ENCODE measurements around the gene KHDC1.
"Not testable (repeated sequence)": the region's sequence is repeated elsewhere in the genome, so short reads cannot be mapped to it uniquely, and the experiment has no call there.

Gene KHDC1

GRCh38 chr6:73248192-73248903, 14.6 kb downstream of the KHDC1 start:
- no peak for DNase-seq

- DNase-seq: no peak
Measured at GRCh38 chr6:73242001-73242400, 21.0 kb downstream of the KHDC1 start.

- no peak for DNase-seq
Measured at GRCh38 chr6:73240730-73241129, 22.3 kb downstream of the KHDC1 start.

- peak; percentile 91 for DNase-seq
Measured at GRCh38 chr6:73236144-73236750, 26.7 kb downstream of the KHDC1 start.

- DNase-seq: peak; percentile 56
Measured at GRCh38 chr6:73234733-73235132, 28.3 kb downstream of the KHDC1 start.

- DNase-seq: peak; percentile 12
Measured at GRCh38 chr6:73233971-73234370, 29.0 kb downstream of the KHDC1 start.

- DNase-seq: no peak
Measured at GRCh38 chr6:73233048-73233447, 29.9 kb downstream of the KHDC1 start.

GRCh38 chr6:73231986-73232391, 31.0 kb downstream of the KHDC1 start:
- peak; percentile 5 for DNase-seq

GRCh38 chr6:73227606-73228255, 35.3 kb downstream of the KHDC1 start:
- no peak for DNase-seq

- no peak for DNase-seq
Measured at GRCh38 chr6:73225396-73225795, 37.6 kb downstream of the KHDC1 start, which contains the start of gene KHDC1L. TSS of gene KHDC1L (minus strand) at chr6:73225496. CDS start at chr6:73225408, 88 bp downstream.

GRCh38 chr6:73216859-73217258, 46.1 kb downstream of the KHDC1 start:
- no peak for DNase-seq

- DNase-seq: no peak
Measured at GRCh38 chr6:73209117-73209516, 53.9 kb downstream of the KHDC1 start.

GRCh38 chr6:73207221-73207837, 55.7 kb downstream of the KHDC1 start:
- no peak for DNase-seq

GRCh38 chr6:73204252-73204651, 58.7 kb downstream of the KHDC1 start:
- no peak for DNase-seq

- no peak for DNase-seq
Measured at GRCh38 chr6:73203098-73203497, 59.9 kb downstream of the KHDC1 start.

- peak; percentile 14 for DNase-seq
Measured at GRCh38 chr6:73200735-73201134, 62.3 kb downstream of the KHDC1 start.

- DNase-seq: no peak
Measured at GRCh38 chr6:73200247-73200646, 62.7 kb downstream of the KHDC1 start.

- DNase-seq: no peak
Measured at GRCh38 chr6:73194744-73195143, 68.3 kb downstream of the KHDC1 start.

- not testable (repeated sequence) for DNase-seq
Measured at GRCh38 chr6:73193302-73193701, 69.7 kb downstream of the KHDC1 start.

Data from fibroblast of skin of back (primary cell).